Activated naive CD4-positive, alpha-beta T cell treated with anti-CD3 and anti-CD28 coated beads, Interleukin-2, amount 50 U/mL, for 24 hours (primary cell): Measurements from ENCODE around the gene DARS1.

Experiments
- H3K27ac Mint-ChIP-seq: one replicate; pipeline ENCODE4 v1.8.0; 2021; ENCODE audit warnings: mild to moderate bottlenecking, mixed read lengths
- H3K27me3 Mint-ChIP-seq: one replicate; pipeline ENCODE4 v1.8.0; 2021; ENCODE audit warnings: mixed read lengths
- H3K36me3 Mint-ChIP-seq: one replicate; pipeline ENCODE4 v1.8.0; 2021; ENCODE audit warnings: mixed read lengths
- H3K4me1 Mint-ChIP-seq: one replicate; pipeline ENCODE4 v1.8.0; 2021; ENCODE audit warnings: mixed read lengths
- H3K4me3 Mint-ChIP-seq: one replicate; pipeline ENCODE4 v1.8.0; 2021; ENCODE audit warnings: mild to moderate bottlenecking, mixed read lengths
- H3K9me3 Mint-ChIP-seq: one replicate; pipeline ENCODE4 v1.8.0; 2021; ENCODE audit warnings: mixed read lengths

DARS1 gene

DNA sequence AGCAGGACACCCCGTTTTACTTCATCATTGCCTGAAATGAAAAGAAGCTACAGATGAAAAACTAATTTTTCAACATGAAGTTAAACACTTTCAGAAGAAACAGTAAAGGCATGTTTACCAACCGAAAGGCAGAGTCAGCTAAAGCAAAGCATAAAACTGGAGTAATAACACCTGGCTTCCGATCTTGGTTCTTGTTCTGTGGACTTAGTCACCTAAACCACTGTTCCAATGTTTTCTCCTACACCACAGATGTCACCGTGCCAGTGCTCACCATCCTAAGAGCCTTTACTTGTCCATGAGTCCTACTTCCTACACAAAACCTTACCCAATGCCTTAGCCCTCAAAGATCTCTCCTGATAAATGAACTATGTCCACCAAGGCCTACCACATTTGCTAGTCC lies 122.7 kb downstream of the DARS1 start:
- peaks cover 4% of the 10 kb centered on the region for H3K4me1 Mint-ChIP-seq
- no peak overlapping the region for H3K27ac Mint-ChIP-seq
- no peaks in the 10 kb centered on the region for H3K9me3 Mint-ChIP-seq
- H3K36me3 Mint-ChIP-seq = peaks cover 22% of the 10 kb centered on the region
- H3K27me3 Mint-ChIP-seq = no peaks in the 10 kb centered on the region
- no peak overlapping the region for H3K4me3 Mint-ChIP-seq
